ENCODE data around the gene SNCB. TPM values are rescaled to one million over a fixed set of nuclear protein-coding genes. Genes with fewer than 3 reads are reported as not detected.
A peak's percentile ranks its signal among the peaks of the same experiment; 100 is the strongest.

Gene SNCB
- total RNA-seq, 4 donors from 2014 or later: not detected

- peaks cover 0 to 24% (median 10%) of the 10 kb centered on the region in 4 donors for H3K4me1 ChIP-seq
- H3K27me3 ChIP-seq: peaks cover 0 to 76% of the 10 kb centered on the region in 2 donors
- H3K36me3 ChIP-seq: no peaks in the 10 kb centered on the region
- H3K27ac ChIP-seq: no peak overlapping the region
- H3K4me3 ChIP-seq: no peak overlapping the region
- DNase-seq (ENCODE audit: low spot score in 2 of 2): no peak
- no peaks in the 10 kb centered on the region for H3K9me3 ChIP-seq
- no peak for TF ChIP-seq EP300 (IDR thresholded peaks at IDR 0.05)
- 50 to 58% methylated on average over 8 of the region's 8 CpGs for WGBS, 2 donors
Measured at GRCh38 chr5:176614805-176615478, 15.4 kb downstream of the SNCB start.

DNA sequence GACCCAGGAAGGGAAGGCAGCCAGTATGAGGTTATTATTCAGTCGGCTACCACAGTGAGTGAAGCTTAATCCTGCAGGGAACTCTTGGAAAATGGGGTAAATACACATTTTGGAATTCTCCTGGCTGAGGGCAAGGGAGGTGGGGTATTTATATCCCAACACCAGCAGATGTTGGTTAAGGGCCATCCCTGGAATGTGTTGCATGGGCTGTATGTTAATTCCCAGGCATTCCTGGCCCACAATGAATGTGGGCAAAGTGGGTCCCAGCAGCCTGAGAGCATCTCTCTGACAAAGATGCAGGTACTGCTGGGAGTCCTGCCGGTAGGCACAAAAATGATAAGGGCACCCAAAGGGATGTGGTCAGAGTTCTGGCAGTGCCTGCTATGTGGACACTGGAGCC is 17.5 kb downstream of the SNCB start:
- Histone ChIP-seq H3K27ac (no peak overlapping the region), H3K4me3 (no peak overlapping the region), H3K36me3 (no peaks in the 10 kb centered on the region), H3K4me1 (peaks cover 0 to 20% (median 4%) of the 10 kb centered on the region in 4 donors), H3K27me3 (peaks cover 0 to 70% of the 10 kb centered on the region in 2 donors), H3K9me3 (no peaks in the 10 kb centered on the region)
- no peak for DNase-seq (ENCODE audit: low spot score in 2 of 2)
- WGBS, 2 donors: 61 to 78% methylated on average over 2 of the region's 2 CpGs
- TF ChIP-seq EP300 (IDR thresholded peaks at IDR 0.05): no peak
- TF ChIP-seq, protein P1, sequence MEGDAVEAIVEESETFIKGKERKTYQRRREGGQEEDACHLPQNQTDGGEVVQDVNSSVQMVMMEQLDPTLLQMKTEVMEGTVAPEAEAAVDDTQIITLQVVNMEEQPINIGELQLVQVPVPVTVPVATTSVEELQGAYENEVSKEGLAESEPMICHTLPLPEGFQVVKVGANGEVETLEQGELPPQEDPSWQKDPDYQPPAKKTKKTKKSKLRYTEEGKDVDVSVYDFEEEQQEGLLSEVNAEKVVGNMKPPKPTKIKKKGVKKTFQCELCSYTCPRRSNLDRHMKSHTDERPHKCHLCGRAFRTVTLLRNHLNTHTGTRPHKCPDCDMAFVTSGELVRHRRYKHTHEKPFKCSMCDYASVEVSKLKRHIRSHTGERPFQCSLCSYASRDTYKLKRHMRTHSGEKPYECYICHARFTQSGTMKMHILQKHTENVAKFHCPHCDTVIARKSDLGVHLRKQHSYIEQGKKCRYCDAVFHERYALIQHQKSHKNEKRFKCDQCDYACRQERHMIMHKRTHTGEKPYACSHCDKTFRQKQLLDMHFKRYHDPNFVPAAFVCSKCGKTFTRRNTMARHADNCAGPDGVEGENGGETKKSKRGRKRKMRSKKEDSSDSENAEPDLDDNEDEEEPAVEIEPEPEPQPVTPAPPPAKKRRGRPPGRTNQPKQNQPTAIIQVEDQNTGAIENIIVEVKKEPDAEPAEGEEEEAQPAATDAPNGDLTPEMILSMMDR (IDR thresholded peaks at IDR 0.05): no peak
- no peak for TF ChIP-seq POLR2A (IDR thresholded peaks at IDR 0.05)

- 80 to 86% methylated on average over 6 of the region's 6 CpGs for WGBS, 2 donors
- DNase-seq (ENCODE audit: low spot score in 2 of 2): no peak
- Histone ChIP-seq H3K4me1 (peaks cover 0 to 20% (median 4%) of the 10 kb centered on the region in 4 donors), H3K27ac (no peak overlapping the region), H3K27me3 (peaks cover 0 to 69% of the 10 kb centered on the region in 2 donors), H3K9me3 (no peaks in the 10 kb centered on the region), H3K4me3 (no peak overlapping the region), H3K36me3 (no peaks in the 10 kb centered on the region)
- TF ChIP-seq POLR2A (IDR thresholded peaks at IDR 0.05): no peak
- TF ChIP-seq, protein P1 (IDR thresholded peaks at IDR 0.05): no peak
- TF ChIP-seq EP300 (IDR thresholded peaks at IDR 0.05): no peak
Measured at GRCh38 chr5:176612008-176612407, 18.3 kb downstream of the SNCB start.

GRCh38 chr5:176611435-176611834 is 18.9 kb downstream of the SNCB start:
- H3K4me1 ChIP-seq: peaks cover 0 to 20% (median 4%) of the 10 kb centered on the region in 4 donors
- TF ChIP-seq, protein P1 (IDR thresholded peaks at IDR 0.05): no peak
- TF ChIP-seq EP300 (IDR thresholded peaks at IDR 0.05) (no peak), POLR2A (IDR thresholded peaks at IDR 0.05) (no peak)
- no peaks in the 10 kb centered on the region for H3K9me3 ChIP-seq
- no peaks in the 10 kb centered on the region for H3K36me3 ChIP-seq
- no peak overlapping the region for H3K27ac ChIP-seq
- H3K4me3 ChIP-seq: no peak overlapping the region
- H3K27me3 ChIP-seq: peaks cover 0 to 66% of the 10 kb centered on the region in 2 donors
- 9 to 14% methylated on average over 10 of the region's 10 CpGs for whole genome bisulfite sequencing, 2 donors
- peak; percentile 38 to 68 for DNase-seq (ENCODE audit: low spot score in 2 of 2)

DNA sequence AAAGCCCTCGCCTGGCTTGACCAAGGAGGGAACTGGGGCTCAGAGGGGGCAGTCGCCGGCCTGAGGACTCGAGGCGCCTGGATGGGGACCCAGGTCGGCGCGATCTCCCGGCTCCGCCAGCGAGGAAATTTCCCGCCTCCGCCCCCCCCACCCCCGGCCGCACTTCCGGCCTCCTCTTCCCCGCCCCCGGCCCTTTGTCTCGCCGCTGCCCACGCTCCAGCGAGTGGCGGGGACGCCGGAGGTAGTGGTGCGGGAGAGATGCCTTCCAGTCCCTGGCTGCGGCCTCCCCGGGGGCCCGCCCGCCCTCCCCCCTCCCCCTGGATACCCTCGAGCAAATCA is 19.9 kb downstream of the SNCB start:
- H3K27me3 ChIP-seq: peaks cover 0 to 56% of the 10 kb centered on the region in 2 donors
- TF ChIP-seq, protein P1 (IDR thresholded peaks at IDR 0.05): no peak
- TF ChIP-seq POLR2A (IDR thresholded peaks at IDR 0.05): no peak
- TF ChIP-seq EP300 (IDR thresholded peaks at IDR 0.05): no peak
- 0 to 3% methylated on average over 11 to 19 of the region's 31 CpGs for WGBS, 2 donors
- no peak overlapping the region for H3K27ac ChIP-seq
- H3K4me3 ChIP-seq: peak overlapping the region; percentile 22 to 64 (median 38)
- H3K9me3 ChIP-seq: no peaks in the 10 kb centered on the region
- DNase-seq (ENCODE audit: low spot score in 2 of 2): no peak
- peaks cover 0 to 20% (median 4%) of the 10 kb centered on the region in 4 donors for H3K4me1 ChIP-seq
- H3K36me3 ChIP-seq: no peaks in the 10 kb centered on the region
